ENCODE measurements around the gene RAP1GAP.

The RAP1GAP gene

DNA sequence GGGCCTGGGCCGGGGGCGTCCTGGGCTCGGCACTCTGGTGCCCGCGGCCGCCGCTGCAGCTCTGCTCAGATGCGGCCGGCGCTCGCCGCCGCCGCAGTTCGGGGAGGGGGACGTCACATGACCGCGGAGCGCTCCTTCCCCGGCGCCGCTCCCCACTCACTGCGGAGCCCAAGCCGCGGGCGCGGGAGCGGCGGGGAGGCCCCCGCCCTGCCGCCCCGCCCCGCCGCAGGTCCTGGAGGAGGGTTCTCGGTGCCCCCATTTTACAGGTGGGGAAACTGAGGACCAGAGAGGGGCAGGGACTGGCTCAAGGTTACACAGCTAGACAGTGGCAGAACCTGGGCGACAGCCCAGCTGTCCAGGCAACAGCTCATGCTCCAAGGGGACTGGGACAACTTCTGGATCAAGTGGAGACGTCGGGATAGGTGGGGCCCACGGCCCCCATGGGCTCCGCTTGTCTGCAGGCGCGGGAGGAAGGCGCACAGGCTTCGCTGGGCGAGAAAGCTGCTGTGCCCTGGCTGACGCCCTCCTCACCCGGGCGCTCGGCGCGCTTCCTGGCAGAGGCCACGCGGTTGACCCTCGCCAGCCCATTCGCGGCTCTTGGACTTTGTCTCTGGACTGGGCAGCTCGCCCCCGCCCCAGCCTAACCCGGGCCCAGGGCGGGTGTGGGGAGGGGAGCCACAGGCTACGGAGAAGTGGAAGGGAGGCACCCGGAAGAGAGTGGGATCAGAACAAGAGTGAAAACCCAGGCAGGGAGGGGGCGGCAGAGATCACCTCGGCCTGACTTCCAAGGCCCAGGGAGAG is at the start of gene RAP1GAP:
Gene RAP1GAP (minus strand): TSS at position 100 of the 801 bp plus-strand sequence. CDS start 49,325 bp downstream, outside the sequence.
- DNase-seq (ENCODE audit: low spot score): peak; percentile 54

- DNase-seq (ENCODE audit: low spot score): peak; percentile 23
These were observed 47.0 kb upstream of the RAP1GAP start for GRCh38 chr1:21716169-21716568.

DNA sequence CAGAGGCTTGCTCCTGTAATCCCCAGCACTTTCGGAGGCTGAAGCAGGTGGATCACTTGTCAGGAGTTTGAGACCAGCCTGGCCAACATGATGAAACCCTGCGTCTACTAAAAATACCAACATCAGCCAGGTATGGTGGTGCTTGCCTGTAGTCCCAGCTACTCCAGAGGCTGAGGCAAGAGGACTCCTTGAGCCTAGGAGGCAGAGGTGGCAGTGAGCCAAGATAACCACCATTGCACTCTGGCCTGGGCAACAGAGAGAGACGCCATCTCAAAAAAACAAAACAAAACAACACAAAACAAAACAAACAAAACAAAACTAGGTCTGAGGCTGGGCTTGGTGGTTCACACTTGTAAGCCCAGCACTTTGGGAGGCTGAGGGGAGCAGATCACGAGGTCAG is 38.7 kb upstream of the RAP1GAP start:
- DNase-seq (ENCODE audit: low spot score): no peak

DNA sequence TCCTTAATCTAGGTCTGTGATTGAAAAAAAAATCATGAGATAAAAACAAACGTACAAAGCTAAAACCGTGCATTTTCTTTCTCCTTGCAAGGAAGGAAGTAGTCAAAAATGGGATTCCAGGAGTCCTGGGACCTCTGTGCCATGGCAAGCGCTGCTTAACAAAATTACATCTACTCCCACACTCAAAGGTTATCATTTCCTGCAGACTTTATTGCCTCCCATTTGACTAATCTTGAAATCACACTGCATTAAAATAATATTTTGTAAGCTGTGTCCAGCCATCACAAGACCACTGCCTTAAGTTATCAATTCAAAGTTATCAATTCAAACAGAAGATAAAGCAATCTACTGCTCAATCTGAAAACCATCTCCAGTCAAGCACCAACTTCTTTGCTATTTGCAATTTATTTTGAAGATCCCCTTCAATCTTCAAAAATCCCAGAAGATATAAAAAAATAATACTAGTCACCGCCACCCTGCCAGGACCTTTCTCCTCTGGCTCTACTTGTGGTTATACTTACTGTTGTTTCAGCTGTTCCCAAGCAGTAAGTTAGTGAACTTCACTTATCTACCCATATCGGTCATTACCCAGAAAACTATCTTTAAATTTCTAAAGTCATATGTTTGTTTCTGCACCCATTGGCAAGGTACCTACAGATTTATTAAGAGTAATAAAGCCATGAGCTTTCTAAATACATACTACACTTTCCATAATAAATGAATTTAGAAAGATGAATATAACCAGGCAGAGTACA is 38.1 kb upstream of the RAP1GAP start:
- no peak for DNase-seq (ENCODE audit: low spot score)

DNA sequence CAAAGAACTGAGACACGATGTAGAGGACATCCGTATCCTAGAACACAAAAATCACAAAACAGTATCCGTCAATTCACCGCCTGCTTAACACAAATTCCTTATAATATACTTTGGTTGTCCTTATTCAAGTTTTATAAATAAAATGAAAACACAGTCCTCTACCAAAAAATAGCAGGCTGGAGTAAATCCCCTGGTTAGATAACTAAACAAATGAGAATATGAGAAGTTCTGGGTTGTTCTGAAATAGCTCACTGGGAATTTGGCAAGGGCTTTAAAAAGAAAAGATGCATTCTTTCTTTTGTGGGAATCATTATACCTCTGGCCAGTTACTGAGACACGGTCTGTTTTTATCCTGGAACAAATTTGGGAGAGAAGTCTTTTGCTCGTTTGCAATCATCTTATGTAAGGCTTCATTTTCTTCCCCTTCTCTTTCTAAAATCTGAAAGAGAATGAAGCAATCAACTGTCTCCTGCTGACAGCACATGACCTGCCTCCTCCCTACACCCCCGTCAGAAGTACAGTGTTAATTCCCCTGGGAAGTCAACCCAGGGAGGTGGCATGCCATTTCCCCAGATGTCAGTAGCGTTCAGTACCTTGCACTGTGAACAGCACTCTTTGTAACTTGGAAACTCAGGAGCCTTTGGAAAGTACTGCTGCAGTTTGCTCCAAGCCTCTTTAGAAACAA is 37.1 kb upstream of the RAP1GAP start:
- DNase-seq (ENCODE audit: low spot score): no peak

GRCh38 chr1:21705303-21705980 is 36.3 kb upstream of the RAP1GAP start:
- DNase-seq (ENCODE audit: low spot score): no peak

- DNase-seq (ENCODE audit: low spot score): peak; percentile 58
These were observed 35.0 kb upstream of the RAP1GAP start for GRCh38 chr1:21704145-21704544.

DNA sequence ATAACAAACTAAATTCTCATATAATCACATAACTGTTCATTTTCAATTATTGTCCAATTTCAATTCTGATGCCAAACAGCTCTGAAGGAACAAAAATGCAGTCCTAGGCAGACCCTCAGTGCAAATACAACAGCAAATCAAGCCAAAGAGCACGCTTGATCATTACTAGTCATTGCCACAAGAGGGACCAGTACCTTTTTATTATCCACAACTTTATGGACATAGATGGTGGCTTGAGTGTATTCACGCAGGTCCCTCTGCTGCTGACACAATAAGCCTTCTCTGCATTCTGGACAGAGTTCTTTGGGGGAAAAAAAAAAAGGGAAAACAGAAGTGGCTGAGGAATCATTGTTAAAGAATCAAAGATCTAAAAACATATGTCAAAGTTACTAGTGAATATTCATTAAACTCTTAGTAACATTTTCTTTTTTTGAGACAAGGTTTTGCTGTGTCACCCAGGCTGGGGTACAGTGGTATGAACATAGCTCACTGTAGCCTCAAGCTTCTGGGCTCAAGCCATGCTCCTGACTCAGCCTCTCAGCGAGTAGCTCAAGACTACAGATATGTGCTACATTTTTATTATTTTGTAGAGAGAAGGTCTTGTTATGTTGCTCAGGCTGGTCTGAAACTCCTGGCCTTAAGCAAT is 34.3 kb upstream of the RAP1GAP start:
- peak; percentile 79 for DNase-seq (ENCODE audit: low spot score)

GRCh38 chr1:21702780-21703179 is 33.6 kb upstream of the RAP1GAP start:
- no peak for DNase-seq (ENCODE audit: low spot score)

GRCh38 chr1:21701401-21701800 is 32.2 kb upstream of the RAP1GAP start:
- DNase-seq (ENCODE audit: low spot score): no peak

- DNase-seq (ENCODE audit: low spot score): no peak
These were observed 30.9 kb upstream of the RAP1GAP start for GRCh38 chr1:21700094-21700493.

GRCh38 chr1:21696931-21697330 is 27.8 kb upstream of the RAP1GAP start:
- no peak for DNase-seq (ENCODE audit: low spot score)

- no peak for DNase-seq (ENCODE audit: low spot score)
These were observed 24.6 kb upstream of the RAP1GAP start for GRCh38 chr1:21693732-21694131.

GRCh38 chr1:21691739-21692138 is 22.6 kb upstream of the RAP1GAP start:
- no peak for DNase-seq (ENCODE audit: low spot score)

- DNase-seq (ENCODE audit: low spot score): no peak
These were observed 20.7 kb upstream of the RAP1GAP start for GRCh38 chr1:21689661-21690372.

- DNase-seq (ENCODE audit: low spot score): peak; percentile 46
These were observed 17.9 kb upstream of the RAP1GAP start for GRCh38 chr1:21687081-21687529.

DNA sequence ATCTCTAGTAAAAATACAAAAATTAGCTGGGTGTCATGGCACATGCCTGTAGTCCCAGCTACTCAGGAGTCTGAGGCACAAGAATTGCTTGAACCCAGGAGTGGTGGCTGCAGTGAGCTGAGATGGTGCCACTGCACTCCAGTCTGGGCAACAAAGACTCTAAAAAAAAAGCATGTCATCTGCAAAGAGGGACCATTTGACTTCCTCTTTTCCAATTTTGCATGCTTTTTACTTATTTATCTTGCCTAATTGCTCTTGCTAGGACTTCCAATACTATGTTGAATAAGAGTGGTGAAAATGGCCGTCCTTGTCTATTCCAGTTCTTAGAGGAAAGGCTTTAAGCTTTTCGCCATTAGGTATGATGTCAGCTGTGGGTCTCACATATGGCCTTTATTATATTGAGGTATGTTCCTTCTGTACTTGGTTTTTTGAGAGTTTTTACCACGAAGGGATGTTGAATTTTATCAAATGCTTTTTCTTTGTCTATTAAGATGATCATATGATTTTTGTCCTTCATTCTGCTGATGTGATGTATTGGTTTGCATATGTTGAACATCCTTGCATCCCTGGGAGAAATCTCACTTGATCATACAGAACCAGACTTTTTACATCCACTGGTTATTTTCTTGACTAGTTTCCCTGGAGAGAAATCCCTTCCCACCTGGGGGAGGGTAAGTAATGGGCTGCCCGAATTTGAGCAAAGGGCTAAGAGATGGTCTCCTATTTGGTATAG is 17.0 kb upstream of the RAP1GAP start:
- DNase-seq (ENCODE audit: low spot score): no peak

DNA sequence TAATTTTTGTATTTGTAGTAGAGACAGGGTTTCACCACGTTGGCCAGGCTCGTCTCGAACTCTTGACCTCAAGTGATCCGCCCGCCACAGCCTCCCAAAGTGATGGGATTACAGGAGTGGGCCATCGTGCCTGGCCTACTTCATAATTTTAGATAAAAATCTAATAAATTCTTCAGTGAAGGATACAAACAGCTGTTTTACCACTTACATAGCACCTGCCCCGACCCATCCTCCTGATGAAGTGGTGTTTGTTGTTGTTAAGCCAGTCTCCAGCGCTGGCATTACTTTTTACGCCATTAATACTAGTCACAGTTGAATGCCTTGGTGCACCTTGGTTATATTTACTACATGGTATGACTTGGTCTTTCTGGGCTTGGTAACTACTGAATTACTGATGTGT is 12.3 kb upstream of the RAP1GAP start:
- DNase-seq (ENCODE audit: low spot score): no peak

DNA sequence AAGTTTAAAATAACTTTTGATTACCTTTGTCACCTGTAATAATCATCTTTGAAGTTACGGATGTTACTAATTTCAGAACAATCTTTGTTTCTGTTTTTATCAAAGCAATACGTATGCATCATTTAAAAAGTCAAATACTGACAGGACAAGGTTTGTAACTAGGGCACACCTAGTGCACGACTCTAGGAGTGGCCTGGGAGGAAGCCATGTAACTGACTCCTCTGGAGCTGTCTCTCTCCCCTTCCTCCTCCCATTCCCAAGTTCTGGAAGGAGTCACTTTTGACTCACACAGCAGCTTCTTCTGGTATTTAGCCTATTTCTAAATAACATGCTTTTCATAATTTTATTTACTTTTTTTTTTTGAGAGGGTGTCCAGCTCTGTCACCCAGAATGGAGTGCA is 11.8 kb upstream of the RAP1GAP start:
- no peak for DNase-seq (ENCODE audit: low spot score)

GRCh38 chr1:21680381-21680780 is 11.2 kb upstream of the RAP1GAP start:
- DNase-seq (ENCODE audit: low spot score): no peak
